IMR-90 (cell line): Measurements from ENCODE around the gene TMEM176B.

Source experiments
- BHLHE40 ChIP-seq: fragments of 150-350 bp; IDR thresholded peaks from 2 replicates; pipeline ENCODE4 v1.6.1; 2016; ENCODE audit warnings: mild to moderate bottlenecking, low read depth, low read length
- CEBPB ChIP-seq: IDR thresholded peaks from 2 replicates; pipeline ENCODE4 v1.6.1; 2012; ENCODE audit warnings: low read depth, low read length, improper control_type of control experiment
- CTCF ChIP-seq: conservative IDR thresholded peaks from 2 replicates; pipeline ENCODE4 v1.5.1; 2012; ENCODE audit warnings: mild to moderate bottlenecking, low read depth, low read length, improper control_type of control experiment
- FOS ChIP-seq: fragments of 150-350 bp; IDR thresholded peaks from 2 replicates; pipeline ENCODE4 v1.6.1; 2016; ENCODE audit warnings: low read depth, low read length
- MAFK ChIP-seq: IDR thresholded peaks from 2 replicates; pipeline ENCODE4 v1.6.1; 2012; ENCODE audit warnings: low read depth, low read length, improper control_type of control experiment
- POLR2A ChIP-seq: IDR thresholded peaks from 2 replicates; pipeline ENCODE4 v1.6.1; 2012; ENCODE audit warnings: mild to moderate bottlenecking, low read depth, low read length
- RAD21 ChIP-seq: IDR thresholded peaks from 2 replicates; pipeline ENCODE4 v1.6.1; 2012; ENCODE audit warnings: low read length, improper control_type of control experiment
- RCOR1 ChIP-seq: IDR thresholded peaks from 2 replicates; pipeline ENCODE4 v1.6.1; 2012; ENCODE audit warnings: mild to moderate bottlenecking, low read length, improper control_type of control experiment; ENCODE audit not compliant: insufficient replicate concordance
- RFX5 ChIP-seq: IDR thresholded peaks from 2 replicates; pipeline ENCODE4 v1.8.0; 2012; ENCODE audit warnings: low read depth, mild to moderate bottlenecking, low read length, moderate library complexity
- SMC3 ChIP-seq: fragments of 150-350 bp; IDR thresholded peaks from 2 replicates; pipeline ENCODE4 v1.6.1; 2016; ENCODE audit warnings: low read depth, mild to moderate bottlenecking, antibody characterized with exemption, low read length, moderate library complexity
- USF2 ChIP-seq: fragments of 150-350 bp; IDR thresholded peaks from 2 replicates; pipeline ENCODE4 v1.6.1; 2017; ENCODE audit warnings: mild to moderate bottlenecking, antibody characterized with exemption, low read length, low read depth

GRCh38 chr7:150823484-150824126 lies 23.4 kb upstream of the TMEM176B start:
- TF ChIP-seq CTCF, result no peak
- no peak for TF ChIP-seq BHLHE40
- no peak for TF ChIP-seq POLR2A
- TF ChIP-seq SMC3, result no peak
- no peak for TF ChIP-seq RAD21
- TF ChIP-seq USF2, result no peak
- TF ChIP-seq RCOR1, result no peak
- no peak for TF ChIP-seq FOS
- no peak for TF ChIP-seq MAFK
- TF ChIP-seq CEBPB, result no peak
- no peak for TF ChIP-seq RFX5
